T-helper 1 cell treated with Interleukin-12 subunit alpha and Interleukin-12 subunit beta and Interleukin-4 antibody, amounts not matched to agents 30 μg/mL and 1 μg/mL, for 36 hours (primary cell): Measurements from ENCODE around the gene CRMP1.

ENCODE experiments used
- H3K27ac Mint-ChIP-seq: one replicate; pipeline ENCODE4 v1.8.0; 2021; ENCODE audit warnings: mild to moderate bottlenecking, mixed read lengths
- H3K27me3 Mint-ChIP-seq: one replicate; pipeline ENCODE4 v1.8.0; 2021; ENCODE audit warnings: low read depth, mixed read lengths
- H3K36me3 Mint-ChIP-seq: one replicate; pipeline ENCODE4 v1.8.0; 2021; ENCODE audit warnings: low read depth, mixed read lengths
- H3K4me1 Mint-ChIP-seq: one replicate; pipeline ENCODE4 v1.8.0; 2021; ENCODE audit warnings: low read depth, mixed read lengths
- H3K4me3 Mint-ChIP-seq: one replicate; pipeline ENCODE4 v1.8.0; 2021; ENCODE audit warnings: mild to moderate bottlenecking, moderate library complexity, mixed read lengths
- H3K9me3 Mint-ChIP-seq: one replicate; pipeline ENCODE4 v1.8.0; 2021; ENCODE audit warnings: mixed read lengths

CRMP1 gene

DNA sequence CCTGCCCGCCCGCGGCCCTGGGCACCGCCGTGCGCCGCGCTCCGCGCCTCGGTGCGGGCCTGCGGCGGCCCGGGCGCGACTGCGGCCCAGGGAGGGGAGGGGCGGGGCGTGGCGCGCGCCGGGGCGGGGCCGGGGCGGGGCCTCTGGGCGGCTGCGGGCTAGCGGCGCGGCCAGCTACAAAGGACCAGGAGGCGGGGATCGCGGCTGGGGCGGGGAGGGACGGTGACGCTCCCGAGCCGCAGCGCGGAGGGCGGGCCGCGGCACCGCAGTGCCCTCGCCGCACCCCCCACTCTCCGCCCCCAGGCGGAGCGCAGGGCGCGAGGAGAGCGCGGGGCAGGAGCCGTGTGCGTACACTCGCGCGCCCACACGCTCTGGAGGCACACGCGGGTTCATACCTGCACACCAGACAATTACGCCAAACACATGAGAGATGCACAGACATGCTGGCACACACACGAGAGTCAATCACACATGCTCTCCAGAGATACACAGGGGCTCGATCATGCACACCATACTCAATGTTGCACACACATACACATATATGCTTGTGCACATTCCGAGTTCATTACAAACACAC, at the start of gene CRMP1:
CRMP1 (minus strand) TSS at position 83 of the 577 bp plus-strand sequence. CDS start 117 bp downstream, outside the sequence.
- Mint-ChIP-seq H3K27ac (peak within 1 kb of the TSS; percentile 23), H3K4me1 (no peaks in the 10 kb centered on the region), H3K27me3 (peaks cover 63% of the 10 kb centered on the region), H3K9me3 (peaks cover 4% of the 10 kb centered on the region), H3K36me3 (peaks cover 2% of the 10 kb centered on the region), H3K4me3 (no peak within 1 kb of the TSS)

GRCh38 chr4:5941601-5942000, 48.7 kb upstream of the CRMP1 start:
- Mint-ChIP-seq H3K9me3 (peaks cover 9% of the 10 kb centered on the region), H3K27ac (no peak overlapping the region), H3K4me3 (no peak overlapping the region)

GRCh38 chr4:5940470-5941203, 47.8 kb upstream of the CRMP1 start:
- Mint-ChIP-seq H3K27me3 (no peaks in the 10 kb centered on the region), H3K27ac (peak overlapping the region; percentile 26), H3K36me3 (peaks cover 2% of the 10 kb centered on the region), H3K9me3 (peaks cover 9% of the 10 kb centered on the region), H3K4me1 (peaks cover 9% of the 10 kb centered on the region), H3K4me3 (no peak overlapping the region)

More at GRCh38 chr4:5941601-5942000, 48.7 kb upstream of the CRMP1 start:
- Mint-ChIP-seq H3K36me3 (peaks cover 2% of the 10 kb centered on the region), H3K27me3 (no peaks in the 10 kb centered on the region), H3K4me1 (peaks cover 9% of the 10 kb centered on the region)

DNA sequence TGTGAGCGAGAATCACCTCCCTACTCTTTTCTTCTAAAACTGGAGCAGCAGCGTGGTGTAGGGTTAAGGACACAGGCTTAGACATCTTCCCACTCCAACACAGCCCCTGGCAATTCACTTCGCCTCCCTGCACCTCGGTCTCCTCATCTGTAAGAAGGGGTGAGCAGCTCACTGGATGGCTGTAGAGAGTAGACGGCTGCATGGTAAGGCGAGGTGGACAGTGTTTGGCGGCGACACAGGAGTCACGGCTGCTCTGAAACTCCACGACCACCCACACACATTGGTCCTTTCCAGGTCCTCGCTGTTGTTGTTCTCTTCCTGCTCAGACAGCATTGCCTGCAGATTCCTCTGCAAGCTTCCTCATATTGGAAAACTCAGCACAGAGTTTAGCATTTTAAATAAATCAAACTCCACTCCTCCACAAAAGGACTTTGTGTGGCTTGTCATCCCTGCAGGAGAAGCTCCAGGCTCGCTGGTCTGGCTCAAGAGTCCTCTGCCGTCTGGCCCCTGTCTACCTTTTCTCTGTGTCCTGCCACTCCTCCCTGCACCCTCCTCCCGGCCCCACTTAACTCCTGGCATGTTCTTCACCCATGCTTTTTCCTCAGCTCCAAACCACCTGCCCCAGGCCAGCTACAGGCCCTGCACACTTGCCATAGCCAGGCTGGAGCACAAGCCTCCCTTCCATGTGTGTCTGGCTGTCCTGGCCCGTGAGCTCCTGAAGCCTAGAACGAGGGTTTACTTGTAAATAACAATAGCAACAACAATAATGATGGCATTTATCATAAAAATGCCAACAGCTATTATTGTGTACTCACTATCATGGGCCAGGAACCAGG, 41.3 kb upstream of the CRMP1 start:
- Mint-ChIP-seq H3K27me3 (no peaks in the 10 kb centered on the region), H3K27ac (no peak overlapping the region), H3K4me1 (no peaks in the 10 kb centered on the region), H3K36me3 (no peaks in the 10 kb centered on the region), H3K9me3 (no peaks in the 10 kb centered on the region), H3K4me3 (no peak overlapping the region)

- H3K27ac Mint-ChIP-seq = no peak overlapping the region
- no peaks in the 10 kb centered on the region for H3K36me3 Mint-ChIP-seq
- no peaks in the 10 kb centered on the region for H3K4me1 Mint-ChIP-seq
- no peaks in the 10 kb centered on the region for H3K27me3 Mint-ChIP-seq
- H3K4me3 Mint-ChIP-seq = no peak overlapping the region
- H3K9me3 Mint-ChIP-seq = no peaks in the 10 kb centered on the region
Measured at GRCh38 chr4:5933116-5933515, 40.2 kb upstream of the CRMP1 start.

DNA sequence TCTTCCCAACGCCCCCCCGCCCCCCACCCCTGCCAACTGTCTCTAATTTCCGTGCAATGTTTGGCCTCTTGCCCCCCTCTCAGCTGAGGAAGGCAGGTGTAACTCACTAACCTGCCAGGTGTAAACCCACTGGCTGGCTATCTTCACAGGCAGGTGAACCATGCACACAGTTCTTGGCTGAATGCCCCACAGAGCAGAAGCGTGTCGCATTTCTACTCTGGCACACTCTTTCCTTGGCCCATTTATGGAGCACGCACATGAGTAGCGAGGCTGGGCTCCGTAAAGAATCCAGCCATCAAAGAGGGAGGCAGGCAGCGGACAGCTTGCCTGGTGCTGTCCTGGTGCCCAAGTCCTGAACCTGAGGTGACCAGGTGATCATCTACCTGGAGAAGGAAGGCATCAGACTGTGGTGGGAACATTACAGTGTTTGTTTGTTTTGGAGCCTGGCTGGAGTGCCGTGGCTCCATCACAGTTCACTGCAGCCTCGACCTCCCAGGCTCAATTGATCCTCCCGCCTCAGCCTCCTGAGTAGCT, 39.2 kb upstream of the CRMP1 start:
- no peak overlapping the region for H3K27ac Mint-ChIP-seq
- H3K36me3 Mint-ChIP-seq = no peaks in the 10 kb centered on the region
- no peaks in the 10 kb centered on the region for H3K27me3 Mint-ChIP-seq
- no peaks in the 10 kb centered on the region for H3K4me1 Mint-ChIP-seq
- H3K9me3 Mint-ChIP-seq = no peaks in the 10 kb centered on the region
- no peak overlapping the region for H3K4me3 Mint-ChIP-seq

GRCh38 chr4:5931526-5931925, 38.6 kb upstream of the CRMP1 start:
- Mint-ChIP-seq H3K27me3 (no peaks in the 10 kb centered on the region), H3K36me3 (no peaks in the 10 kb centered on the region), H3K4me1 (no peaks in the 10 kb centered on the region), H3K27ac (no peak overlapping the region), H3K9me3 (no peaks in the 10 kb centered on the region), H3K4me3 (no peak overlapping the region)

- Mint-ChIP-seq H3K4me1 (no peaks in the 10 kb centered on the region), H3K27ac (no peak overlapping the region), H3K27me3 (no peaks in the 10 kb centered on the region), H3K9me3 (no peaks in the 10 kb centered on the region), H3K36me3 (no peaks in the 10 kb centered on the region), H3K4me3 (no peak overlapping the region)
Measured at GRCh38 chr4:5930876-5931275, 38.0 kb upstream of the CRMP1 start.

DNA sequence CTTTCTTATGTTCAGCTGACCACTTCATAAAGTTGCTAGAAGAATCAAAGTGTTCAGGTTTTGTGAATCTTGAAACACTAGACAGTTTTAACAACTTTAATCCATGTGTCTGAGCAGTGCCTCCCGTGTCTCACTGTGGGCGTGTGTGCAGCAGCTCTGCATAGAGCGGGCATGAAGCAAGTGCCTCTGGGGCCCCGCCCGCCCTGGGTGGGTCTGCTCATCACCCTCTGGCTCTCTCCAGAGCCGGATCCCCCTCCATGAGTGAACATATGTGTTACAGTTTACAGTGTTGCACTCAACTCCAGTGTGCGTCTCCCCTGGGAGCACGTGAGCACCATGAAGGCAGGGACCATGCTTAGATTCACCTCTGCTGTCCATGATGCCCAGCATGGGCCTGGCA, 37.6 kb upstream of the CRMP1 start:
- H3K9me3 Mint-ChIP-seq = no peaks in the 10 kb centered on the region
- H3K27me3 Mint-ChIP-seq = no peaks in the 10 kb centered on the region
- no peak overlapping the region for H3K27ac Mint-ChIP-seq
- H3K4me1 Mint-ChIP-seq = no peaks in the 10 kb centered on the region
- H3K36me3 Mint-ChIP-seq = no peaks in the 10 kb centered on the region
- H3K4me3 Mint-ChIP-seq = no peak overlapping the region

GRCh38 chr4:5928844-5929420, 36.0 kb upstream of the CRMP1 start:
- no peaks in the 10 kb centered on the region for H3K36me3 Mint-ChIP-seq
- H3K27ac Mint-ChIP-seq = no peak overlapping the region
- no peaks in the 10 kb centered on the region for H3K27me3 Mint-ChIP-seq
- H3K4me3 Mint-ChIP-seq = no peak overlapping the region
- H3K4me1 Mint-ChIP-seq = no peaks in the 10 kb centered on the region
- H3K9me3 Mint-ChIP-seq = no peaks in the 10 kb centered on the region

DNA sequence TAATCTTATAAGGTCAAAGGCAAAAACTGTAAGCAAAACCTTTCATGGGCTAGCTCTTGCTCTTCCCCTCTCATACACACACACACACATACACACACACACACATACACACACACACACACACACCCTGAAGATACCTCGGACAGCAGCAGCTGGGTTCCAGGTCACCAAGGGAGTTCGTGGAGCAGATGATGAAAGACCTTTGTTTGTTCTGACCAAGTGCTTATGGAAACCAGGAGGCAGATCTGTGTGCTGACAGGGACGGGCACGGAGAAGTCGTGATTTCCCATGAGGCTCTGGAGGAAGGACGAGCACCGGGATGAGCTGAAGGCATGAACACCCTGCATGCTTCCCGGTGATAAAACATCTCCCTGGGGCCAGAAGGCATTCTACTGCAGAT, 35.4 kb upstream of the CRMP1 start:
- Mint-ChIP-seq H3K27ac (no peak overlapping the region), H3K4me3 (no peak overlapping the region), H3K4me1 (no peaks in the 10 kb centered on the region), H3K36me3 (no peaks in the 10 kb centered on the region), H3K9me3 (no peaks in the 10 kb centered on the region), H3K27me3 (no peaks in the 10 kb centered on the region)

- H3K36me3 Mint-ChIP-seq = no peaks in the 10 kb centered on the region
- no peaks in the 10 kb centered on the region for H3K27me3 Mint-ChIP-seq
- no peak overlapping the region for H3K4me3 Mint-ChIP-seq
- no peaks in the 10 kb centered on the region for H3K9me3 Mint-ChIP-seq
- H3K27ac Mint-ChIP-seq = no peak overlapping the region
- H3K4me1 Mint-ChIP-seq = no peaks in the 10 kb centered on the region
Measured at GRCh38 chr4:5927747-5928146, 34.9 kb upstream of the CRMP1 start.

DNA sequence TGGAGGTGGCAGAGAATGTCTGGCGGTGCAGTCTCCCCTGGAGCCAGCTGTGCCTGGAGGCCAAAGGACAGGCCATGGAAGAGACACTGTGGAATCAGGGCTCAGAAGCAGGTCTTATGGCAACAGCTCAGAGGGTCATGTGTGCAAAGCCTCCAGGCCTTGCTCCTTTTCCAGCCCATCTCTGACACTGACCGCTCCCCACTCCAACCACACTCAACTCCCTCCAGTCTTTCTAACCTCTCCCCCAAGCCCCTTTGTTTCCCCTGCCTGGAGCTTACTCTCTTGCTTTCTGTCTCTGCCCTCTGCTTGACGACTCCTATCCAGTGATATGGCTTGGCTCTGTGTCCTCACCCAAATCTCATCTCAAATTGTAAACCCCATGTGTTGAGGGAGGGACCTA, 34.2 kb upstream of the CRMP1 start:
- H3K4me3 Mint-ChIP-seq = no peak overlapping the region
- no peak overlapping the region for H3K27ac Mint-ChIP-seq
- H3K36me3 Mint-ChIP-seq = no peaks in the 10 kb centered on the region
- H3K9me3 Mint-ChIP-seq = no peaks in the 10 kb centered on the region
- no peaks in the 10 kb centered on the region for H3K27me3 Mint-ChIP-seq
- no peaks in the 10 kb centered on the region for H3K4me1 Mint-ChIP-seq

- Mint-ChIP-seq H3K36me3 (no peaks in the 10 kb centered on the region), H3K9me3 (no peaks in the 10 kb centered on the region), H3K4me3 (no peak overlapping the region), H3K27ac (no peak overlapping the region), H3K4me1 (no peaks in the 10 kb centered on the region), H3K27me3 (peaks cover 2% of the 10 kb centered on the region)
Measured at GRCh38 chr4:5926598-5926997, 33.7 kb upstream of the CRMP1 start.
